Dermis blood vessel endothelial cell (primary cell): ENCODE measurements around the gene ST3GAL5. TPM values are rescaled to one million over a fixed set of nuclear protein-coding genes. Genes with fewer than 3 reads are reported as not detected.

Source experiments
- DNase-seq: peaks from one replicate; pipeline ENCODE4 v3.0.0; 2010
- total RNA-seq: library from RNA; depleted of rRNA; stranded (reverse); fragments of >200 nt; gene quantifications from 2 replicates; pipeline ENCODE4 v1.2.3, GENCODE V29; 2014

Gene ST3GAL5
- total RNA-seq, 1 donor from 2014 or later = 9.9 TPM

GRCh38 chr2:85866165-85866659 lies 22.6 kb downstream of the ST3GAL5 start:
- DNase-seq = no peak

DNA sequence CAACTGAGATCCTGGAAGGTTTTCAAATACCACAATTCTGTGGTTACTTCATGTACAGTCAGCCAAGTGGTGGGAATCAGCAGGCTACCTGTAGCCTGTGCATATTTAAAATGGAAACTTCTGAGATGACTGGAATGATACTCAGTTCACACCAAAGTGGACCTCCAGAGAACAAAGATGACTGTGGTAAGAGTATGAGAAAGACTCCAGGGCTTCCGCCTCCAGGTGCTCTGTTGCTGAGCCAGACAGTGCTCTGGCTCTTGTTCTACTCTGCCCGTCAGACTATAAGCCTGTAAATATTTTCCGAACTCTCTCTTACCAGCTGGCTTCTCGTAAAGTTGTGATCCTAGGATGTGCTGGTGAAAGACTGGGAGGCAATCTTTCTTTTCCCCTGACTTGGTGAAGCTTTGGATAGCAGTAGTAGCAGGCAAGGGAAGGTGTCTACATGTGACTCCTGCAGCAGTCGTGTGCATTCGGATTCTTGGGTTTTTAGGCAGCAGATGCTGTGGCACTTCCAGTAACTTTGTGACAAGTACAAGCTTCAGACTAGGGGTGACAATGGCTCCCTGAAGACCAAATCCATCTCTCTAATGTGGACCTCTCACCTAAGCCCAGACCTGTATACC lies 23.1 kb downstream of the ST3GAL5 start:
- DNase-seq = no peak

GRCh38 chr2:85864654-85865053 lies 24.1 kb downstream of the ST3GAL5 start:
- DNase-seq = no peak

- DNase-seq = no peak
Observed at GRCh38 chr2:85862426-85862825, 26.4 kb downstream of the ST3GAL5 start.

GRCh38 chr2:85861650-85862049 lies 27.1 kb downstream of the ST3GAL5 start:
- DNase-seq = peak; percentile 36

DNA sequence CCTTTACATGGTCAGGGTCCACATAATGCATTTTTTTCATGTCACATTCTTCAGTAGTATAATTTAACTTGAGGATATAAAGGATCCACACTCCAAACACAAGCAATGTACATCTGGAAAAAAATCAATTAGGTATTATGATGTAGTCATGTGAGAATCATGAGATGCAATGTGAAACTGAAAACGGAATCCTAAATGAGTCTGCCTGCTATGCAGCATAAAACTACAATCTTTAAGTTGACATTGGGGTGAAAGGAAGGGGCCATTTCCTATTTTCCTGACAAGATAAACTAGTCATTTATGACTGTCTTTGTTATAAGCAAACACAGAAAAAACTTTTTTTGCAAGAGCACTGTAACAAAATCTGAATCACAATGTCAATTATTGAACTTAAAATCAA lies 27.6 kb downstream of the ST3GAL5 start:
- DNase-seq = peak; percentile 47

- DNase-seq = no peak
Observed at GRCh38 chr2:85858841-85859240, 29.9 kb downstream of the ST3GAL5 start.

- no peak for DNase-seq
Observed at GRCh38 chr2:85854897-85855296, 33.9 kb downstream of the ST3GAL5 start.

DNA sequence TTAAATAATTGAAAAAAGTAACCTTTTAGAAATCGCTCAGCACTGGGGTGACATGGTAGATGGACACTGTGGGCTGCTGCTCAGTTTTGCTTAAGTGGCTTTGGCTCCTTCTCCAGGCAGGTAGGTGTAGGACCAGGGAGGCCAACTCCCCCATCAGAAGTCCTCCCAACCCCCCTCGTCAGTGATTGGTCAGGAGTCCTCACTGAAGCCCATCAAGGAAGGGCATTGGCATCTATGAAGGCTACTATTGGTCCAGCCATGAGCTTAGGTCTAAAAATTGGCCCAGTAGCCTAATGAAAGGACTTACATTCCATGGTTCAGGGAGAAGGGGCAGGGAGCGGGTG lies 34.7 kb downstream of the ST3GAL5 start:
- peak; percentile 33 for DNase-seq

GRCh38 chr2:85853499-85854165 lies 35.2 kb downstream of the ST3GAL5 start:
- peak; percentile 53 for DNase-seq

- no peak for DNase-seq
Observed at GRCh38 chr2:85852937-85853498, 35.8 kb downstream of the ST3GAL5 start.

GRCh38 chr2:85852152-85852840 lies 36.5 kb downstream of the ST3GAL5 start:
- no peak for DNase-seq

- DNase-seq = no peak
Observed at GRCh38 chr2:85851253-85852151, 37.3 kb downstream of the ST3GAL5 start.

GRCh38 chr2:85850451-85850850 lies 38.3 kb downstream of the ST3GAL5 start:
- no peak for DNase-seq

DNA sequence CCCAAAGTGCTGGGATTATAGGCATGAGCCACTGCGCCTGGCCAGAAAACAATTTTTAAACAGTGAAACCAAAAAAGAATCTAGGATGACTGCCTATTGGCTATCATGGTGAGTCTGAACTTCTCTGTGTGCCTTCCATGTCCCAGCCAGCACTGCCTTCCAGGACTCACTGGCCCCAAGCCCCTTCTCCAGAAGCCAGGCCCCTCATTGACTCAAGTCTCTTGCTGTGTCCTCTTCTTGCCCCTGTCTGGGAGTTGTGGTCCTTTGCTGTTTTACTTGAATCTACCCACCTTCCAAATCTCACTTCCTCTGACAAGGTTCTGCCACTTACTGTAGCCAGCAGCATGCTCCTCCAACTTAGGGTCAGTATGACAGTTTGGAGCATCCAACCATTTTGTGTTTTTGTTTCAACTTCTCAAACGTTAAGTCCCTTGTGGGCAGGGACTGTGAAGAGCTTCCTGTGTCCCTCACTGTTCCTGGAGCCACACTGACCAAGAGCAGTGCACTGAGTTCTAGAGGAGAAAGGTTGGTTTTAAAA lies 41.7 kb downstream of the ST3GAL5 start:
- DNase-seq = no peak

DNA sequence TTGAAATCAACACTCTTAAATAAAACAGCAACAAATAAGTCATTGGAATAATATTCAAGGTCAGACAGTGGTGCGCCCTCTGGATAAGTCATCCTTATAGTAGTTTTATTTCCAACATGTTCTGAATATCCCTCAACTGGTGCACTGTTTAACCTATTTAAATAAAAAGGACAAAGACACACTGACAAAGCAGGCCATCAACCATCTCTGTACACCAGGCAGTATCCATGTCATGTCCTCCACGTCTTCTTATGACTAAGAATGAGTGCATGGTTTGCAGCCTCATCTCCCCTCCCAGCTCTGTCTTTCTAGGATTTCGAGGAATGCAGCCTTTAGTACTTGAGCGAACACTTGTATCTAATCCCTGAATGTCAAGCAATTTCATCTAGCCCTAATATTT lies 42.4 kb downstream of the ST3GAL5 start:
- DNase-seq = no peak

- DNase-seq = no peak
Observed at GRCh38 chr2:85844486-85844885, 44.3 kb downstream of the ST3GAL5 start.

GRCh38 chr2:85843543-85843942 lies 45.2 kb downstream of the ST3GAL5 start:
- no peak for DNase-seq

GRCh38 chr2:85840091-85840490 lies 48.7 kb downstream of the ST3GAL5 start:
- no peak for DNase-seq

GRCh38 chr2:85839461-85839860 lies 49.3 kb downstream of the ST3GAL5 start:
- DNase-seq = no peak

GRCh38 chr2:85838641-85839040 lies 50.1 kb downstream of the ST3GAL5 start:
- DNase-seq = no peak

DNA sequence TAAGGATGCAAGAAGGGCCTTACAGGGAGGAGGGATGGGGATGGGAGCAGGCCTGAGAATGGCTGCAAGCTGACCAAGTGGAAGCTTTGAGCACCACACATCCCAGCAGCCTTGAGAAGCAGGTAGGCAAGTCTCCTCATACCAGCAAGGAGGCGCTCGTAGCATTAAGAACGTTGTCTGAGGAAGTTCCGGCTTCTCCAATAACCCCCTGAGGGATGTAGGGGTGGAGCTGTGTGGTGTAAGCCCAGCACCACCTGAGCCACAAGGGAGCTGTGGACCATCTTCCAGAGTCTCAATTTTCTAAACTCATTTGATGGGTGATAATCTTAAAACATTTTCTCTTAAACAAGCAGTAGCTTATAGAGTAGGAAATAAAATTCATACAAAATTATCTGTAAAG lies 50.6 kb downstream of the ST3GAL5 start:
- DNase-seq = peak; percentile 25
